GM10266 (cell line): Measurements from ENCODE around the gene MAVS.

Source experiments
- DNase-seq: peaks from one replicate; pipeline ENCODE4 v3.0.0; 2012; ENCODE audit errors: extremely low spot score
- TF ChIP-seq, protein P1 (sequence below): IDR thresholded peaks from 2 replicates; pipeline ENCODE4 v1.5.1; 2012; ENCODE audit warnings: mild to moderate bottlenecking, low read depth; ENCODE audit not compliant: control insufficient read depth, insufficient read depth; ENCODE audit errors: missing control alignments

The MAVS gene

GRCh38 chr20:3919352-3919751 lies 72.7 kb downstream of the MAVS start:
- DNase-seq, result no peak
- TF ChIP-seq, protein P1, sequence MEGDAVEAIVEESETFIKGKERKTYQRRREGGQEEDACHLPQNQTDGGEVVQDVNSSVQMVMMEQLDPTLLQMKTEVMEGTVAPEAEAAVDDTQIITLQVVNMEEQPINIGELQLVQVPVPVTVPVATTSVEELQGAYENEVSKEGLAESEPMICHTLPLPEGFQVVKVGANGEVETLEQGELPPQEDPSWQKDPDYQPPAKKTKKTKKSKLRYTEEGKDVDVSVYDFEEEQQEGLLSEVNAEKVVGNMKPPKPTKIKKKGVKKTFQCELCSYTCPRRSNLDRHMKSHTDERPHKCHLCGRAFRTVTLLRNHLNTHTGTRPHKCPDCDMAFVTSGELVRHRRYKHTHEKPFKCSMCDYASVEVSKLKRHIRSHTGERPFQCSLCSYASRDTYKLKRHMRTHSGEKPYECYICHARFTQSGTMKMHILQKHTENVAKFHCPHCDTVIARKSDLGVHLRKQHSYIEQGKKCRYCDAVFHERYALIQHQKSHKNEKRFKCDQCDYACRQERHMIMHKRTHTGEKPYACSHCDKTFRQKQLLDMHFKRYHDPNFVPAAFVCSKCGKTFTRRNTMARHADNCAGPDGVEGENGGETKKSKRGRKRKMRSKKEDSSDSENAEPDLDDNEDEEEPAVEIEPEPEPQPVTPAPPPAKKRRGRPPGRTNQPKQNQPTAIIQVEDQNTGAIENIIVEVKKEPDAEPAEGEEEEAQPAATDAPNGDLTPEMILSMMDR, result no peak

- no peak for DNase-seq
- TF ChIP-seq, protein P1, result no peak
Measured at GRCh38 chr20:3922223-3922982, 75.8 kb downstream of the MAVS start.

- no peak for DNase-seq
- TF ChIP-seq, protein P1, result no peak
Measured at GRCh38 chr20:3922983-3923339, 76.3 kb downstream of the MAVS start.

DNA sequence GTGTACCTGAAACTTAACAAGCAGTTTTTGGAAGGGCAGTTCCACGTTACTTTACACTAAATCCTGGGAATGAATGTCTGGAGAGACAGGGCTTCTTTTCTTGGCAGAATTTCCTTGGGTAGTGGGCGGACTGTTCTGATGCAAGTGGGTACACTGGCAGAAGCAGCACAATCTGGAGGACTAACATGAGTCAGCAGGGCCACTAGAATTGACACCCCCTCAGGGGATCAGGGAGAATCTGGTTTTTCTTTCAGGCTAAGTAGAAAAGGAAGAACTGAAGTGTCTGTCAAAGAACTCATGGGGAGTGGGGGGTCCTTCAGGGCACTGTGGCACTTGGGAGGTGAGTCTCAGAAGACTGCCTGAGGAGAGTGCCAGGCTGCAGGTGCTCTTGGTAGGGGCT lies 77.2 kb downstream of the MAVS start:
- no peak for DNase-seq
- TF ChIP-seq, protein P1, result no peak

DNA sequence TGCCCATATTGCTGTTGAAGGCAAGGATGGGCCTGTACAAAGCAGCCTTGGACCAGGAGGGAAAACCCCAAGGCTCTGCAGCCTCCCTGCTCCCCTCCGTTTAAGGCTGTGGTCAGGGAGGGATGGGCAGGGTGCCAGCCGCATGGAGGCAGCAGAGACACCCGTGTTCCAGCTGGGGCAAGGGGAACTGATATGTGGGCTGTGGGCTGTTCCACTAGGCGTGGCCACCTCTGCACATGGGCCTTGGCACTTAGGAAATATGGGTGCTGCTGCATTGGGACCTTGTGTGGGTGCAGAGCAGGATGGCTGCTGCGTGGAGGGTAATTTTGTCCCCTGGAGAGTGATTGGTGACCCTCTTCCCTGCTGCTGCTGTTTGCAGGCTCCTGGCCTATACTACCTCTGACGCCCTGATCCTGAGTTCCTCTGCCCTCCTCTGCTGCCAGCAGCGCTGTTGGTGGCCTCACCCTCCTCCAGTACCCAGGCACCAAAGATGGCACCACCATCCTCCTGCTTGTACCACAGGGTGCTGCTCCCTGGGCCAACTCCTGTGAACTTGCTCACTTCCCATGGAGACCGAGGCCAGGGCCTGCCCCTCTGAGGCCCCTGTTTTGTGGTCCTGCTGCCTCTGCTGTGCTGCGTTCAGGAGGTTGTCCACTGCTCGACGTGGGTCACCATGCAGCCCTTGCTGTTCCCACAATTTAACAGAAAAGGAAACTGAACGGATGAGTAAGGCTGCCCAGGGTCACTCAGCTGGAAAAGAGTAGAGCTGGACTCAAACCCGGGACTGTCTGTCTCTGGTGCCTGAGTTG lies 77.9 kb downstream of the MAVS start:
- DNase-seq, result no peak
- TF ChIP-seq, protein P1, result peak; percentile 3

DNA sequence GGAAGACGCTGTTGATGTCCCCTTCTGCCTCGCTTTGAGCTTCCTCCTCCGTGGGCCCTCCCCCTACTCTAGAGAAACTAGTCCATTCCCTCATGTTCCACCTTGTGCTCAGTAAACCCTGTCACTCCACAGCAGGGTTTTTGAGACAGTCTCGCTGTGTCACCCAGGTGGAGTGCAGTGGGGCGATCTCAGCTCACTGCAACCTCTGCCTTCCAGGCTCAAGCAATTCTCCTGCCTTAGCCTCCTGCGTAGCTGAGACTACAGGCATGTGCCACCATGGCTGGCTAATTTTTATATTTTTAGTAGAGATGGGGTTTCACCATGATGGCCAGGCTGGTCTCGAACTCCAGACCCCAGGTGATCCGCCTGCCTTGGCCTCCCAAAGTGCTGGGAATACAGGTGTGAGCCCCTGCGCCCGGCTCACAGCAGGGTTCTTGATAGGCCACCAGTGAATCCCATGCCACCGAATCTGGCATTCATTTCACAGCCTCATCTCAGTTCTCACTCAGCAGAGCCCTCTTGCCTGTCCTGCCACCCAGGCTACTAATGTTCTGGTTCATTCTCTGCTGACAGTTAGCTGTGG lies 78.6 kb downstream of the MAVS start:
- DNase-seq, result no peak

More for the DNA sequence above, 78.6 kb downstream of the MAVS start:
- TF ChIP-seq, protein P1, result no peak
